Neural cell (in vitro differentiated cells): ENCODE data around the gene IL4I1. TPM values are rescaled to one million over a fixed set of nuclear protein-coding genes. Genes with fewer than 3 reads are reported as not detected.
"Not testable (repeated sequence)": the region's sequence is repeated elsewhere in the genome, so short reads cannot be mapped to it uniquely, and the experiment has no call there.

Experiments
- H2AFZ ChIP-seq: fragments of 200-600, 300-800 bp; sonication (generic), shearing (Covaris generic); 2 replicates; pipeline ENCODE4 v1.6.0; 2014; ENCODE audit warnings: low read depth, mild to moderate bottlenecking, antibody characterized with exemption, low read length, moderate library complexity
- H3F3A ChIP-seq: fragments of 200-600 bp; shearing (Covaris generic); 2 replicates; pipeline ENCODE4 v1.6.1; 2016; ENCODE audit warnings: mild to moderate bottlenecking, moderate library complexity, mixed read lengths, antibody characterized with exemption, low read length; ENCODE audit not compliant: insufficient read depth, poor library complexity, severe bottlenecking
- H3K27ac ChIP-seq: fragments of 200-600, 300-800 bp; sonication (generic), shearing (Covaris generic); 2 replicates; pipeline ENCODE4 v1.5.1; 2014; ENCODE audit warnings: mild to moderate bottlenecking, low read length, moderate library complexity
- H3K27me3 ChIP-seq: fragments of 300-800, 200-600 bp; sonication (generic), shearing (Covaris generic); 2 replicates; pipeline ENCODE4 v1.6.0; 2014; ENCODE audit warnings: mild to moderate bottlenecking, low read depth, low read length, moderate library complexity; ENCODE audit not compliant: insufficient read depth
- H3K36me3 ChIP-seq: fragments of 300-800, 200-600 bp; sonication (generic), shearing (Covaris generic); 2 replicates; pipeline ENCODE4 v1.5.1; 2014; ENCODE audit warnings: mild to moderate bottlenecking, antibody characterized with exemption, low read length, moderate library complexity; ENCODE audit not compliant: insufficient read depth
- H3K4me2 ChIP-seq: fragments of 300-800, 200-600 bp; sonication (generic), shearing (Covaris generic); 2 replicates; pipeline ENCODE4 v1.6.0; 2014; ENCODE audit warnings: mild to moderate bottlenecking, low read length
- H3K4me3 ChIP-seq: fragments of 300-800, 200-600 bp; sonication (generic), shearing (Covaris generic); 2 replicates; pipeline ENCODE4 v1.5.1; 2014; ENCODE audit warnings: mild to moderate bottlenecking, low read length, moderate library complexity
- H3K79me2 ChIP-seq: fragments of 200-600 bp; shearing (Covaris generic); replicated peaks from 2 replicates; pipeline ENCODE4 v1.6.0; 2014; ENCODE audit warnings: mild to moderate bottlenecking, low read length, moderate library complexity; ENCODE audit not compliant: insufficient read depth
- H3K9ac ChIP-seq: fragments of 300-800, 200-600 bp; sonication (generic), shearing (Covaris generic); 2 replicates; pipeline ENCODE4 v1.6.1; 2016; ENCODE audit warnings: mild to moderate bottlenecking, low read length, mixed read lengths
- H3K9me2 ChIP-seq: fragments of 200-600 bp; shearing (Covaris generic); 2 replicates; pipeline ENCODE4 v1.6.1; 2016; ENCODE audit warnings: mild to moderate bottlenecking, low read length, mixed read lengths; ENCODE audit not compliant: insufficient read depth
- H3K9me3 ChIP-seq: fragments of 200-600, 300-800 bp; sonication (generic), shearing (Covaris generic); 2 replicates; pipeline ENCODE4 v1.6.1; 2016; ENCODE audit warnings: mild to moderate bottlenecking, mixed run types, low read length, moderate library complexity, mixed read lengths
- H4K20me1 ChIP-seq: fragments of 200-600 bp; shearing (Covaris generic); 2 replicates; pipeline ENCODE4 v1.6.1; 2016; ENCODE audit warnings: mild to moderate bottlenecking, mixed run types; ENCODE audit not compliant: insufficient read depth
- CTCF ChIP-seq: fragments of 450-650 bp; IDR thresholded peaks from 2 replicates; pipeline ENCODE4 v1.5.1; 2014; ENCODE audit warnings: antibody characterized with exemption, mild to moderate bottlenecking, moderate library complexity; ENCODE audit not compliant: poor library complexity, severe bottlenecking
- EP300 ChIP-seq: fragments of 450-650 bp; conservative IDR thresholded peaks from 2 replicates; pipeline ENCODE4 v1.6.1; 2014; ENCODE audit warnings: antibody characterized with exemption, mild to moderate bottlenecking, moderate library complexity; ENCODE audit not compliant: poor library complexity, severe bottlenecking
- EZH2 ChIP-seq: fragments of 200-600, 300-800 bp; shearing (Covaris generic), sonication (generic); IDR thresholded peaks from 2 replicates; pipeline ENCODE4 v1.6.1; 2014; ENCODE audit warnings: antibody characterized with exemption, low read length, borderline replicate concordance, mild to moderate bottlenecking; ENCODE audit not compliant: insufficient read depth, poor library complexity, severe bottlenecking
- MXI1 ChIP-seq: fragments of 450-650 bp; conservative IDR thresholded peaks from 2 replicates; pipeline ENCODE4 v1.6.1; 2014; ENCODE audit warnings: antibody characterized with exemption, mild to moderate bottlenecking; ENCODE audit not compliant: poor library complexity, severe bottlenecking
- POLR2AphosphoS5 ChIP-seq: IDR thresholded peaks from 2 replicates; pipeline ENCODE4 v1.6.1; 2012
- RAD21 ChIP-seq: fragments of 450-650 bp; conservative IDR thresholded peaks from 2 replicates; pipeline ENCODE4 v1.6.1; 2014; ENCODE audit warnings: antibody characterized with exemption, mild to moderate bottlenecking, moderate library complexity
- REST ChIP-seq: IDR thresholded peaks from 2 replicates; pipeline ENCODE4 v1.6.1; 2012; ENCODE audit warnings: borderline replicate concordance
- SMC3 ChIP-seq: fragments of 450-650 bp; conservative IDR thresholded peaks from 2 replicates; pipeline ENCODE4 v1.6.1; 2014; ENCODE audit warnings: antibody characterized with exemption, mild to moderate bottlenecking, moderate library complexity; ENCODE audit not compliant: poor library complexity
- TAF1 ChIP-seq: IDR thresholded peaks from 2 replicates; pipeline ENCODE4 v1.6.1; 2012; ENCODE audit warnings: low read depth
- polyA plus RNA-seq: library from polyadenylated mRNA; depleted of rRNA; stranded (reverse); fragments of >200 nt; gene quantifications from 2 replicates; pipeline ENCODE4 v1.2.3, GENCODE V29; 2014

The IL4I1 gene
- polyA plus RNA-seq, 1 donor from 2014 or later = not detected

GRCh38 chr19:49944567-49944966, 47.9 kb upstream of the IL4I1 start:
- not testable (repeated sequence) for H3K79me2 ChIP-seq

GRCh38 chr19:49940482-49940791, 43.8 kb upstream of the IL4I1 start:
- no peak overlapping the region for H3K4me2 ChIP-seq
- no peaks in the 10 kb centered on the region for H3K79me2 ChIP-seq
- H3K9ac ChIP-seq = no peak overlapping the region
- no peaks in the 10 kb centered on the region for H3F3A ChIP-seq
- no peaks in the 10 kb centered on the region for H3K9me2 ChIP-seq
- no peak overlapping the region for H3K4me3 ChIP-seq
- no peak overlapping the region for H3K27ac ChIP-seq
- TF ChIP-seq TAF1 (no peak), SMC3 (no peak), CTCF (no peak)
- H3K27me3 ChIP-seq = no peaks in the 10 kb centered on the region
- no peaks in the 10 kb centered on the region for H3K36me3 ChIP-seq
- H3K9me3 ChIP-seq = no peaks in the 10 kb centered on the region
- no peaks in the 10 kb centered on the region for H4K20me1 ChIP-seq
- no peak overlapping the region for H2AFZ ChIP-seq

More at GRCh38 chr19:49944567-49944966, 47.9 kb upstream of the IL4I1 start:
- not testable (repeated sequence) for H3K9me3 ChIP-seq, H4K20me1 ChIP-seq, H3K4me3 ChIP-seq, H3K27ac ChIP-seq, H3K9ac ChIP-seq, H3K9me2 ChIP-seq, H3F3A ChIP-seq, H3K4me2 ChIP-seq, H2AFZ ChIP-seq, H3K27me3 ChIP-seq, H3K36me3 ChIP-seq

GRCh38 chr19:49939721-49940481, 43.2 kb upstream of the IL4I1 start:
- Histone ChIP-seq H3K36me3 (no peaks in the 10 kb centered on the region), H4K20me1 (no peaks in the 10 kb centered on the region), H3K9me2 (no peaks in the 10 kb centered on the region), H3K9me3 (no peaks in the 10 kb centered on the region), H3K79me2 (no peaks in the 10 kb centered on the region), H3F3A (no peaks in the 10 kb centered on the region), H3K27me3 (no peaks in the 10 kb centered on the region), H2AFZ (no peak overlapping the region), H3K4me2 (no peak overlapping the region), H3K4me3 (no peak overlapping the region), H3K27ac (no peak overlapping the region), H3K9ac (no peak overlapping the region)
- TF ChIP-seq MXI1 (no peak), REST (no peak), RAD21 (no peak), POLR2AphosphoS5 (no peak), CTCF (no peak), SMC3 (no peak), EZH2 (no peak), EP300 (no peak), TAF1 (no peak)
